GM23338 (cell line): ENCODE data around the gene CDHR5. TPM values are rescaled to one million over a fixed set of nuclear protein-coding genes. Genes with fewer than 3 reads are reported as not detected.

ENCODE experiments used
- ATAC-seq: fragments of 200-7000 bp; cut with Tn5 transposase; 3 replicates; pipeline ENCODE4 v1.9.1; 2020
- DNase-seq: peaks from one replicate; pipeline ENCODE4 v3.0.0-alpha.2; 2015; ENCODE audit warnings: low spot score
- H2AFZ ChIP-seq: fragments of 200-600 bp; sonication (generic); 2 replicates; pipeline ENCODE4 v1.8.0; 2016; ENCODE audit warnings: antibody characterized with exemption, mild to moderate bottlenecking, moderate library complexity
- H3F3A ChIP-seq: fragments of 200-600 bp; sonication (generic); replicated peaks from 2 replicates; pipeline ENCODE4 v1.8.0; 2017; ENCODE audit warnings: antibody characterized with exemption, mixed run types, low read depth
- H3K27ac ChIP-seq: fragments of 200-600 bp; sonication (generic); 2 replicates; pipeline ENCODE4 v1.6.1; 2016; ENCODE audit warnings: low read depth
- H3K27me3 ChIP-seq: fragments of 200-600 bp; sonication (generic); 2 replicates; pipeline ENCODE4 v1.8.0; 2016; ENCODE audit warnings: mild to moderate bottlenecking, mixed run types, moderate library complexity; ENCODE audit not compliant: insufficient read depth
- H3K36me3 ChIP-seq: fragments of 200-600 bp; sonication (generic); 2 replicates; pipeline ENCODE4 v1.8.0; 2016; ENCODE audit warnings: mild to moderate bottlenecking; ENCODE audit not compliant: insufficient read depth
- H3K4me1 ChIP-seq: fragments of 200-600 bp; sonication (generic); 2 replicates; pipeline ENCODE4 v1.8.0; 2016; ENCODE audit warnings: mild to moderate bottlenecking, moderate library complexity; ENCODE audit not compliant: insufficient read depth
- H3K4me2 ChIP-seq: fragments of 200-600 bp; sonication (generic); 2 replicates; pipeline ENCODE4 v1.7.1; 2017; ENCODE audit warnings: mixed run types
- H3K4me3 ChIP-seq: fragments of 200-600 bp; sonication (generic); 2 replicates; pipeline ENCODE4 v1.6.1; 2016; ENCODE audit warnings: mixed run types
- H3K79me2 ChIP-seq: fragments of 200-600 bp; sonication (generic); replicated peaks from 2 replicates; pipeline ENCODE4 v1.8.0; 2017; ENCODE audit warnings: mild to moderate bottlenecking; ENCODE audit not compliant: insufficient read depth
- H3K9me2 ChIP-seq: fragments of 200-600 bp; sonication (generic); 2 replicates; pipeline ENCODE4 v1.8.0; 2017; ENCODE audit not compliant: insufficient read depth
- H4K20me1 ChIP-seq: fragments of 200-600 bp; sonication (generic); replicated peaks from 2 replicates; pipeline ENCODE4 v1.8.0; 2017; ENCODE audit warnings: mild to moderate bottlenecking; ENCODE audit not compliant: insufficient read depth
- H3K27ac Mint-ChIP-seq: 2 replicates; pipeline ENCODE4 v1.8.0; 2020; ENCODE audit warnings: inconsistent platforms, mild to moderate bottlenecking, moderate library complexity, mixed read lengths
- H3K27me3 Mint-ChIP-seq: 3 replicates; pipeline ENCODE4 v1.8.0; 2022; ENCODE audit warnings: low read depth, mild to moderate bottlenecking, moderate library complexity, mixed read lengths, inconsistent platforms; ENCODE audit not compliant: insufficient read depth, poor library complexity
- H3K36me3 Mint-ChIP-seq: 3 replicates; pipeline ENCODE4 v1.8.0; 2021; ENCODE audit warnings: low read depth, mild to moderate bottlenecking, inconsistent platforms, moderate library complexity, mixed read lengths
- H3K4me1 Mint-ChIP-seq: 3 replicates; pipeline ENCODE4 v1.8.0; 2020; ENCODE audit warnings: mild to moderate bottlenecking, inconsistent platforms, mixed read lengths
- H3K4me3 Mint-ChIP-seq: 3 replicates; pipeline ENCODE4 v1.8.0; 2021; ENCODE audit warnings: moderate library complexity, mild to moderate bottlenecking, inconsistent platforms, mixed read lengths
- H3K9me3 Mint-ChIP-seq: 3 replicates; pipeline ENCODE4 v1.8.0; 2020; ENCODE audit warnings: moderate library complexity, mild to moderate bottlenecking, inconsistent platforms, mixed read lengths
- ETS1 ChIP-seq: IDR thresholded peaks from 2 replicates; pipeline ENCODE4 v1.6.1; 2016; ENCODE audit warnings: antibody characterized with exemption
- EZH2 ChIP-seq: fragments of 200-600 bp; sonication (generic); IDR thresholded peaks from one replicate; pipeline ENCODE4 v1.8.0; 2017; ENCODE audit warnings: antibody characterized with exemption, mild to moderate bottlenecking, low read depth; ENCODE audit not compliant: unreplicated experiment
- EZH2phosphoT487 ChIP-seq: fragments of 200-600 bp; sonication (generic); IDR thresholded peaks from one replicate; pipeline ENCODE4 v1.8.1; 2018; ENCODE audit warnings: antibody characterized with exemption; ENCODE audit not compliant: unreplicated experiment
- JUNB ChIP-seq: IDR thresholded peaks from one replicate; pipeline ENCODE4 v1.6.1; 2016; ENCODE audit warnings: antibody characterized with exemption; ENCODE audit not compliant: unreplicated experiment
- NANOG ChIP-seq: IDR thresholded peaks from 2 replicates; pipeline ENCODE4 v1.6.1; 2016; ENCODE audit warnings: antibody characterized with exemption, borderline replicate concordance
- REST ChIP-seq: IDR thresholded peaks from one replicate; pipeline ENCODE4 v1.6.1; 2018; ENCODE audit warnings: antibody characterized with exemption; ENCODE audit not compliant: unreplicated experiment
- STAT1 ChIP-seq: IDR thresholded peaks from one replicate; pipeline ENCODE4 v1.6.1; 2016; ENCODE audit warnings: antibody characterized with exemption; ENCODE audit not compliant: unreplicated experiment
- polyA plus RNA-seq: library from polyadenylated mRNA; unstranded; fragments of >200 nt; fragmentation: Nextera tagmentation; extraction: Ambion mirVana; gene quantifications from 2 replicates; pipeline ENCODE4 v1.2.1, GENCODE V29; 2016
- total RNA-seq: library from RNA; depleted of rRNA; stranded (reverse); fragments of >200 nt; shearing (Covaris generic); gene quantifications from 2 replicates; pipeline ENCODE4 v1.2.3, GENCODE V29; 2014
- TF ChIP-seq, protein P1 (sequence below), 2 experiments: fragments of 200-600 bp in 1 of 2; sonication (generic) in 1 of 2; conservative IDR thresholded peaks; 2 replicates each; pipeline versions ENCODE4 v1.5.1 to v1.6.1; 2016 to 2017; ENCODE audit warnings: antibody characterized with exemption in 2 of 2, low read depth in 2 of 2, mild to moderate bottlenecking in 2 of 2, moderate library complexity in 1 of 2

Gene CDHR5
- total and polyA plus RNA-seq, 2 experiments from 2014 or later = not detected

DNA sequence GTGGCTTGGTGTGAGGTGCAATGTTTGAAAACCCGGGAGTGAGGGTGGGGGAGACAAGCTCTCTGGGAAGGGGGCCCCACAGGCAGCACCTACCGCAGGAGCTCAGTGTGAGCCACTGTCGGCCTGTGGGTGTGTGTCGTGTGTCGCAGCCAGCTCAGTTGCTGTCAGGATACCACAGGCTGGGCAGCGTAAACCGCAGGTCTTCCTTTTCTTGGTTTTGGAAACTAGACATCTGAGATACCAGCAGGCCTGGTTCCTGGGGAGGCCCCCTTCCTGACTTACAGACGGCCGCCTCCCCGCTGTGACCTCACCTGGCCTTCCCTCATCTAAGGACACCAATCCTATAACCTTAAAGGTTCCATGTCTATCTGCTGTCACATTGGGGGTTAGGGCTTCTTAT, 28.4 kb downstream of the CDHR5 start:
- Histone ChIP-seq H3F3A (peaks cover 11% of the 10 kb centered on the region; the same call in 1 of the 2 replicates), H3K79me2 (peaks cover 5% of the 10 kb centered on the region; the same call in 1 of the 2 replicates), H3K27me3 (no peaks in the 10 kb centered on the region), H3K36me3 (peaks cover 25% of the 10 kb centered on the region), H3K4me2 (no peak overlapping the region), H4K20me1 (peaks cover 24% of the 10 kb centered on the region; the same call in 1 of the 2 replicates), H3K4me1 (no peaks in the 10 kb centered on the region), H3K27ac (peak overlapping the region; percentile 55; the same call in 1 of the 2 replicates), H3K9me2 (no peaks in the 10 kb centered on the region), H3K4me3 (no peak overlapping the region), H2AFZ (no peak overlapping the region)
- Mint-ChIP-seq H3K4me1 (no peaks in the 10 kb centered on the region), H3K36me3 (peaks cover 71% of the 10 kb centered on the region), H3K4me3 (no peak overlapping the region; the same call in 2 of the 3 replicates), H3K27me3 (peaks cover 13% of the 10 kb centered on the region), H3K27ac (no peak overlapping the region), H3K9me3 (no peaks in the 10 kb centered on the region; the same call in 1 of the 3 replicates)
- TF ChIP-seq EZH2 (no peak), EZH2phosphoT487 (no peak), REST (no peak), JUNB (no peak)
- ATAC-seq (no peak), DNase-seq (no peak)

DNA sequence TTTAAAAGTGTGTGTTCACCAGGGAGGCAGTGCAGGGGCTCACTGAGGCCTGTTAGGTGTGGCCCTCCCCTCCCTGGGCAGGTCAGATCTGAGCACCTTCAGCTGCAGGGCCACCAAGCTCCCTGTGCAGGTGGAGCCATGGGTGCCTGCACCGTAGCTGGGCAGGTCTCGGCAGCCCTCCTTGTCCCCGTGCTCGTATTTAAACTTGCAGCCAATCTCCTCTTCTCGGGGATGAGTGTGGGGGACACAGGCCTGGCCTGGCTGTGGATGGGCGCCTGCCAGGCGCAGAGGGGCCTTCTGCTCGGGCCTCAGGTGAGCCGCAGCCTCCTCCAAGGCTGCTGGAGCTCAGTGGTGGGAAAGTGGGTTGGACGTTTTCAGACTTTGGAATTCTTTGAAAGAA, 29.4 kb downstream of the CDHR5 start:
- Histone ChIP-seq H3K79me2 (peaks cover 5% of the 10 kb centered on the region; the same call in 1 of the 2 replicates), H3K4me1 (no peaks in the 10 kb centered on the region), H3K9me2 (no peaks in the 10 kb centered on the region), H2AFZ (no peak overlapping the region), H3K4me3 (no peak overlapping the region), H3F3A (peaks cover 15% of the 10 kb centered on the region), H4K20me1 (peaks cover 19% of the 10 kb centered on the region; the same call in 1 of the 2 replicates), H3K4me2 (no peak overlapping the region), H3K27me3 (no peaks in the 10 kb centered on the region), H3K27ac (no peak overlapping the region), H3K36me3 (peaks cover 23% of the 10 kb centered on the region)
- Mint-ChIP-seq H3K4me1 (no peaks in the 10 kb centered on the region), H3K36me3 (peaks cover 76% of the 10 kb centered on the region), H3K27ac (no peak overlapping the region), H3K27me3 (peaks cover 13% of the 10 kb centered on the region), H3K9me3 (no peaks in the 10 kb centered on the region; the same call in 1 of the 3 replicates), H3K4me3 (no peak overlapping the region)
- no peak for DNase-seq
- no peak for ATAC-seq
- TF ChIP-seq JUNB (no peak), REST (no peak), STAT1 (no peak), ETS1 (no peak), EZH2 (no peak), NANOG (no peak)
- TF ChIP-seq, protein P1, sequence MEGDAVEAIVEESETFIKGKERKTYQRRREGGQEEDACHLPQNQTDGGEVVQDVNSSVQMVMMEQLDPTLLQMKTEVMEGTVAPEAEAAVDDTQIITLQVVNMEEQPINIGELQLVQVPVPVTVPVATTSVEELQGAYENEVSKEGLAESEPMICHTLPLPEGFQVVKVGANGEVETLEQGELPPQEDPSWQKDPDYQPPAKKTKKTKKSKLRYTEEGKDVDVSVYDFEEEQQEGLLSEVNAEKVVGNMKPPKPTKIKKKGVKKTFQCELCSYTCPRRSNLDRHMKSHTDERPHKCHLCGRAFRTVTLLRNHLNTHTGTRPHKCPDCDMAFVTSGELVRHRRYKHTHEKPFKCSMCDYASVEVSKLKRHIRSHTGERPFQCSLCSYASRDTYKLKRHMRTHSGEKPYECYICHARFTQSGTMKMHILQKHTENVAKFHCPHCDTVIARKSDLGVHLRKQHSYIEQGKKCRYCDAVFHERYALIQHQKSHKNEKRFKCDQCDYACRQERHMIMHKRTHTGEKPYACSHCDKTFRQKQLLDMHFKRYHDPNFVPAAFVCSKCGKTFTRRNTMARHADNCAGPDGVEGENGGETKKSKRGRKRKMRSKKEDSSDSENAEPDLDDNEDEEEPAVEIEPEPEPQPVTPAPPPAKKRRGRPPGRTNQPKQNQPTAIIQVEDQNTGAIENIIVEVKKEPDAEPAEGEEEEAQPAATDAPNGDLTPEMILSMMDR (conservative IDR thresholded peaks at IDR 0.05; ENCODE audit: low read depth in 2 of 2) = no peak
